IPS DF 4.7 (cell line): Measurements from ENCODE around the gene RTKN.
"Not testable (repeated sequence)": the region's sequence is repeated elsewhere in the genome, so short reads cannot be mapped to it uniquely, and the experiment has no call there.

ENCODE experiments used
- DNase-seq: peaks from one replicate; pipeline ENCODE4 v3.0.0-alpha.2; 2013; ENCODE audit warnings: low spot score; ENCODE audit errors: extremely low read depth

RTKN gene

DNA sequence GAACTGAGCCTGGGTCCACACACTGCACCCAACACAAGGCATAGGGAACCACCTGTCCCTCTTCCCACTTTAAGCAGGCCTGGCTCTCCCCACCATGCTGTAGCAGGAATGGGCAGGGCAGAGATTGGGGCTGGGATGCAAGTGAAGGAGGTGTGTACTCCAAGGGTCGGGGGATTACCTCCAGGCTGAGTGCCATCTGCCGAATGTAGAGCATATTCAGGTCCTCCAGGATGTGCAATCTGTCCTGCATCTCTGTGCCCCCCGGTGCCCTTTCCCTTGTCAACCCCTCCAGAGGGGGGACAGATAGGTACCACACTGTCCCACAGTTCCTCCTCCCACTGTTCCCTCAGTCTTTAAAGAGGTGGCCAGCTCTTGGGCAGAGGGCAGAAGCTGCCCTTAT lies 2.4 kb downstream of the RTKN start:
- DNase-seq = no peak

DNA sequence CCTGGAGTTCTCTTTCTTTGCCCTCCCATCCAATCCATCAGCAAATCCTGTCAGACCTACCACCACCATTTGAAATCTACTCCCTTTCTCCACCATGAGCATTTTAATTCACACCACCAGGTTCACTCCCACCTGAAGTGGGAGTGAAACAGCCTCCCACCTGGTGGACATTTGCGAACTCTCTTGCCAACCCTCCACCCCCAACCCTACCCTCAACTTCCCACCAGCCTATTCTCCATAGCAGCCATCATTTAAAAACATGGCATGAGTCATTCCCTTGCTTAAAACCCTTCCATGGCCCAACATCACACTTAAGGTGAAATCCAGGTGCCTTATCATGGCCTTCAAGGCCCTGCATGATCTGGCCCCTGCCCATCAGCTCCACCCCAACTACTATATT lies 3.5 kb downstream of the RTKN start:
- no peak for DNase-seq

DNA sequence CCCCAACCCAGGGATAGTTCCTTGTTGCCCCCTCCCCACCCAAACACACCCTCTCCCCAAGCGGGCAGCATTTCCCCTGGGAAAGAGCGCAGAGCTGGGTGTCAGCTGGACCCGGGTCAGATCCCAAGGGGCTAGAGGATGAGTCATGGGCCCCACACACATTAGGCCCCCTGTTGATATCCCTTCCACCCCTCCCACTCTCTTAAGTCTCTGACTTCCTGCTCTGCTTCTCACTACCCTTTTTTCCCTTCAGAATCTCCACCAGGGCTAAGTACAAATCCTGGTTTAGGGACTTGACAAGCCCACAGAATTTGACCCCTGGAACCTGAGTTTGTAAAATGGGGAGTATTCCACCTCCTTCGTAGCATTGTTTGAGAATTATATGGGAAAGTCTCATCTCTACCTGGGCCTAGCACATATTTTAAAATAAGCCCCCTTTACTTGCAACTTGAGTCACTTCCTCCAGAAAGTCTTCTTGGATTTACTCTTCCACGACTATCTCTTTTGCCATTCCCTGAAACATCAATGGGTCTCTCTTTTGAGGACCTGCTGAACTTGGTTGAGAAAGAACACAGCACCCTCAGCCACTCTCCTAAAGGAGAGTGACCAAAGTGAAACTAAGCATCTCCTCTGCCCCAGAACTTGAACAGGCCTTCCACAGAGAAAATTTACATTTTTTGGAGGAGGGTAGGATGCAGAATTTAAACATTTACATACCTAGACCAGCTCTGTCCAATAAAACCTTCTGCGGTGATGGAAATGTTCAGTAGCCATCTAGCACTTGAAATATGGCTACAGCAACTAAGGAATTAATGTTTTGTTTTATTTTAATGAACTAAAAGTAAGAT lies 4.7 kb downstream of the RTKN start:
- DNase-seq = no peak

DNA sequence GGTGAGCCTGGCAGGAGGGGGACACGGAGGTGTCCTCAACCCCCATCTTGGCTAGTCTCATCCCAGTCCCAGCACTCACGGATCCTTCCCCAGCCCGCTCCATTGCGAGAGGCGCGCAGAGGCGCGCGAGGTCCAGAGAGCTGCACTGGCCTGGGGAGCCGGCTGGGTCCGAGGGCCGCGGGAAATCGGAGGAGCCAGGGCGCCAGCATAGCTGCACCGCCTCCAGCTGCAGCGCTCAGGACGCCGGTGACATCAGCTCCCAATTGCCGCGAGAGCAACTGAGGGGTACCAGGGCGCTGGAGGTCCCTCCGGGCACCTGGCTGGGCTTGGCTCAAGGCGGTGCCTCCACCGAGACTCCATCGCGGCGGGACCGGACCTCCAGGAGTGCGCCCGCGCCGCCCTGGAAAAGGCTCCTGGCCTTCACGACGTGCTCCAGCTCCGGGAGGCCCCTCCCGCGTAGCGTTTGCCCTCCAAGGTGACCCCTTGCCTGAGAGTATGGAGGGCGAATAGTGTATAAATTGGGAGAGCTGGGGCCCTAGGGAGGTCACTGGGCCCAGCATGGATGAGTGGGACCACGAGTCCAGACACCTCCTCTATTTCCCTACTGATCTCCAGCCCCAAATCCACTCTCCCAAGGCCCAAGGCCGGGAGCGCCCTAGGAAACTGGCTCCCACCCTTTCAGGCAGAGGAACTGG lies 5.5 kb downstream of the RTKN start:
- no peak for DNase-seq

DNA sequence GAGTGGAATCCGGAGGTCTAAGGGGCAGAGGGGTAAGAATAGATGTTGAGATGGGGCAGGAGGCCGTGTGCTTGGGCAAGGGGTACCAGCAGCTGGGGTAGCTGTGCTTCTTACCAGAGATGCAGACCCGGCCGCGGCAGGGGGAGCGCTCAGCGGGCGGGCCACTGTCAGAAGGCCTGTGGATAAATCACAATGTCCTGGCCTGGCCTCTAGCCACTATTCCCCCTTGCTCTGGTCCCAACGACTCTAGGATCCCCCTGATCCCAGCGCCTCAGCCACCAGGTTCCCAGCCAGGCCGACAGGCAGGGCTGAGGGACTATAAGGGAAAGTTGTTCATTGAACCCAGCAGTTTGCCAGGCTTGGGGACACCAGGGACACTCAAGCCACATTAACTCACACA lies 11.2 kb downstream of the RTKN start:
- DNase-seq = no peak

DNA sequence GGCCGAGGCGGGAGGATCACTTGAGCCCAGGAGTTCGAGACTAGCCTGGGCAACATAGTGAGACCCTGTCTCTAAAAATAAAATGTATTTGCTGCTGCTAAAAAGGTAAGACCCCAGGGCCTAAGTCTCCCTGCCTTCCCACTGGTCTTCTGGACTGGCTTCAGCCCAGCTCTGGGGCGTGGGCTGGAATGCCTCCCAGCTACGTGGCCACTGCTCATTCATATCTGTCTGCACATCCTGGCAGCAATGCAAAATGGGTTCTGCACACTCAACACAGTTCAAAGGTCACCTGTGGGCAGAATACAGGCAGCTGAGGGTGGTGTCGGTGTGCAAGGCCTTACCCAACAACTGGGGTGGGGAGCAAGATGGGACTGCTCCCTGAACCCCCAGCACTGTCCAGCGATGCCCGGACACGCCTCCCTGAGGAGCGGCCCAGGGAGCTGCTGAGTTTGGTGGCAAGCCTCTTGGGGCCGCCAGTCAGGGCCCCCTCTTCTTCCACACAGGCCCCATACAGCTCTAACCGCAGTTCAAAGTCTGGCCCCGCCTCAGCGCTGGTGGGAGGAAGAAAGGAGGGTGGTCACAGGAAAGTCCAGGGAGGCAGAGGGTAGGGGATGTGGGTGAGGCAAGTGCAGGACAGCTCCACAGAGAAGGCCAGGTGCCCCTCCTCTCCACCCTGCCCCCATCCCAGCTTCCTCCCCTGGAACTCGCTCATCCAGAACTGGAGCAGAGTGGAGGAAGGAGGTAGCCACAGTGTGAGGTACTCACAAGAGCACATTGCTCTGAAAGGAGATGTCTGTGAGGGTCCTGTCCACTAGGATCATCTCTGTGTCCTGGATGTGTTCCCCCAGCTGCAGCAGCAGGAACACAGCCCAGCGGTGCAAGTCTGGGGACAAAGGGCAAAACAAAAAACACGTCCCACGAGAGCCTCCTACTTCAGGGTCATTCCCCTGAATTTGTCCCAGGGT lies 12.0 kb downstream of the RTKN start:
- no peak for DNase-seq

DNA sequence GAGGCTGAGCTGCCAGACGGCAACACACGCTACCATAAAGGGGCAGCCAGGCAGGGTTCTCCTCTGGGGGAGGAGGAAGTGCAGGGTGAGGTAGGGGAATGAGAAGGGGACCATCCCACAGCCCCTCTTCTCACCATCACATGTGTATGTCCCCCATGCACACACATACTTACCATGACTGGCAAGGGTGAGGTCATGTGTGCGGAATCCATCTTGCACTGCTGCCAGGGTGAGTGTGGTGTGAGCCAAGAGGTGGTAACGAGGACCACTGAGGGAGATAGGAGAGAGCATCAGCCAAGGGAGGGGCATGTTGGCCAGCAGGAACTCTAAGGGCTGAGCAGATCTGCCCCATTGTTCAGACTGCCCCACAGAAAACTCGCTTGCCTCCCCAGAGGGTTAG lies 13.1 kb downstream of the RTKN start:
- DNase-seq = no peak

DNA sequence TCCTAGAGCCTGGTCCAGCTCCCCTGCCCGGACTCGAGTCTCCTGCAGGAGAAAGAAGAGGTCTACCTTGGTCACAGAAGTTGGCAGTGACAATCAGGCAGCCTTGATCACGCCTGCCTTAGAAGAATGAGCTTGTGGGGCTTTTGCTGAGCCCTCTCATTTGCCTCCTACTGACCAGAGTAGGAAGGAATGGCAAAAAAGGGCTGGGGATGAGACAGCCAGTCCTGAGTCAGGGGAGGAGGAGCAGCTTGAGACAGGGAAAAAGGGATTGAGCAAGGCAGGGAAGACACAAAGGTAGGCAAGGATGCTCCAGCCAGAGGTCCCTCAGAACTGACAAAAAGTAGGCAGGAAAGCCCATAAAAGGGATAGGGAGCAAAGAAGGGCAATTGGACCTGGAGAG lies 14.2 kb downstream of the RTKN start:
- DNase-seq = no peak

DNA sequence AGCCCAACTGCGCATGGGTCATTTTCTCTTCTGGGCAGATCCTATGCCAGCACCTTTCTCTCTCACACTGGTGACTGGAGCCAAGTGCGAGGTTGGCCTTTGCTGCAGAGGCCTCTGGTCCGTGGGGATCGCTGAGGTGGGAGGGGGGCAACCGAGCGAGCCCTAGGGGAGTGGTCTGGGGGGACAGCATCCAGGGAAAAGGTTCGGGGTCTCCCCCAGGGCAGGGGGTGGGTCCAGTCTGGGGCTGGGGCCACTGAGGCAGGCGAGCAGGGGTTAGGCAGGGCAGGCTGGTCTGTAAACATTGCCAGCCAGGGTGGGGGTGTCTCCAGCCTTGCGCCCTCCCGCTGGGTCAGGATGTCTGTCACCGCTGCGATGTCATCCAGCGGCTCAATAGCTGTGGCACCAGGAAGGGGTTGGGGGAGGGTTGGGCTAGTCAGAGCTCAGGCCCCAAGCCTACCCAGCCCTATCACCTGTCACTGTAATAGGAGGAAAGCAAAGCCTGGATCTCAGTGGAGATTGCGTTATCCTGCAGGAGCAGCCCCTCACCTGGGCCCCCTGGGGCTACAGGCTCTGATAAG lies 15.5 kb downstream of the RTKN start:
- DNase-seq = no peak

DNA sequence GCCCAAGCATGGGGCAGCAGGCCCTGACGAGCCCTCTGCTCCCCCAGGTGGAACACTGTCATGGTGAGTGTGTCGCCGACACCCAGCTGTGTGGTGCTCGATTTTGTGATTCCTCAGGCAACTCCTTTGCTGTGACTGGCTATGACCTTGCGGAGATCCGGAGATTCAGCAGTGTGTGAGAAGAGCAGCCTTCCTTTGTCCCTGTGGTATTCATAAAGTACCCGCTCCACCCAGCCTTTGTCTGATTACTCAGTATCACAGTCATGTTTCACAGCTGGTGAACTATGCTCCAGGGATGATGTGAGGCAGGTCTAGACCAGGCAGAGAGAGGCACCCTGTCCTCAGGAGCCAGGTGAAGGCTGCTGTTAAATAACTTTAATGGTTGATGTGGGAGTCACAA lies 16.2 kb downstream of the RTKN start:
- DNase-seq = no peak

DNA sequence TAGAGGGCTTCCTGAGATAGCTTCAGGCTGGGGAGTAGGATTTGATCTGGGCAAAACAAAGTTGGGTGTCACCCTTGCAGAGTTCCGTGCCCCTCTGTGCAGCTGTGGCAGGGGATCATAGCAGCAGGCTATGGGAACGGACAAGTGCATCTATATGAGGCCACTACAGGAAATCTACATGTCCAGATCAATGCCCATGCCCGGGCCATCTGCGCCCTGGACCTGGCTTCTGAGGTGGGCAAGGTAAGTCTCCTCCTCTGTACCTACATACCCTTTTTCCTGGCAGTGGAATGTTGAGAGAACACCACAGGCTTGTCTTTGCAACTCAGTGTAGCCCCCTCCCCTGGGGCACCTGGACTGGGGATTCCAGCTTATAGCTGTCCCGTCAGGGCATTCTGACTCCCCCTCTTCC lies 16.7 kb downstream of the RTKN start:
- DNase-seq = no peak

DNA sequence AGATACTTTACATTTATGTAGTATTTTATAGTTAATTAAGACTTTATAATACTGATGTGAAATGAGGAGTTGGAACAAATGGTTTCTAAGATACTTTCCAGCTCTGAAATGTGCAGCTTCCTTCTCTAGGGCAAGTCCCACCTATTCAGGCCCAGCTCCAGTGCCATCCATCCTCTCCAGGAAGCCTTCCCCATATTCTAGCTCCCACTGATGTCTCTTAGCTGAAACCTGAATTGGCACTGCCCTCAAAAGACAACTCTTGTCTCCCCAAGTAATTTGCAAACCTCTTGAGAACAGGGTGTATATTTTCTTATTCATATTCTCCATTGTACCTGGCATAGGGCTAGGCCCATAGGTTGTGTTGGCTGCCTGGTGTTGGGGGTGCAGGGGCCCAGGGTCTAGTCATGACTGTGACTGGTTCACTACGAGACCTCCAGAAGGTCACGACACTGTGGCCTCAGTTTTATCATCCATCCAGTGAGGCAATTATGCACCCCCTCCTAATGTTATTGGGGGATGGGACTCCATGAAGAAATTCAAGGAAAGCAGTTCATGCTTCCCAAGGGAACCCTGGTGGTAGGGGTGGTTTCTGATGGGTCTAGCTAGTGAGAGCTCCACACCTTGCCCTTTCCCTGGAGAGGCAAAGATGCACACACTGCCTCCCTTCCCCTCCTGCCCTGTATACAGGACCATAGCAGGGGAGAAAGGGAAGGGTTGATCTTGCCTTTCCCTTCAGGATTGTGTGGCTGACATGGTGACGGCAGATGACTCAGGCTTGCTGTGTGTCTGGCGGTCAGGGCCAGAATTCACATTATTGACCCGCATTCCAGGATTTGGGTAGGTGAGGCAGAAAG lies 17.4 kb downstream of the RTKN start:
- no peak for DNase-seq

DNA sequence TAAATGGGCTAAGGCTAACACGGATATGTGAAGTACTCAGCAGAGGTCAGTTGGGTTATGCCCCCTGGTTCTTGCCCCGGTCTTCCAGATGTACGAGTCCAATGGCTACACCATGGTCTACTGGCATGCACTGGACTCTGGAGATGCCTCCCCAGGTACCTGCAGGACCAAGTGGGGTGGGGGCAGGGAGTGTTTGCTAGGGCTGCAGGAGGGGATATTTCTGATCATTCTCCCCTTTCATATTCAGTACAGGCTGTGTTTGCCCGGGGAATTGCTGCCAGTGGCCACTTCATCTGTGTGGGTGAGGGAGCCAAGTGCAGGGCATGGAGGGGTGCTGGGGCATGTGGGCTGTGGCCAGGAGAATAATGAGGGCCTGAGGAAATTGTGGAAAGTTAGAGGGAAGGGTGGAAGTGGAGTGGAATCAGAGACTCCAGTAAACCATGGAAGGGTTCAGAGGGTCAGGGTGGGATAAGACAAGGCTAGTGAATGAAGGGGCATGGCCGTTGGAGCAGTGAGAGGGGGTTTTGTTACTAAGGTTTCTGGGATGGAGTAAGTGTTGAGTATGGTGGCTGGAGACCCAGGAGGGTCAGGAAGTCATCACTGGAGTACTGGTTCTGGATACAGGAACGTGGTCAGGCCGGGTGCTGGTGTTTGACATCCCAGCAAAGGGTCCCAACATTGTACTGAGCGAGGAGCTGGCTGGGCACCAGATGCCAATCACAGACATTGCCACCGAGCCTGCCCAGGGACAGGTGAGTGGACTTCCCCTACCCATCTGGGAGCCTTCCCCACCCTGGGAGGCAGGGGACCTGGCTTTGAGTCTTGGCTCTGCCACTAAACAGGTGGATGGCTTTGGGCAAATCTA lies 18.3 kb downstream of the RTKN start:
- DNase-seq = no peak

DNA sequence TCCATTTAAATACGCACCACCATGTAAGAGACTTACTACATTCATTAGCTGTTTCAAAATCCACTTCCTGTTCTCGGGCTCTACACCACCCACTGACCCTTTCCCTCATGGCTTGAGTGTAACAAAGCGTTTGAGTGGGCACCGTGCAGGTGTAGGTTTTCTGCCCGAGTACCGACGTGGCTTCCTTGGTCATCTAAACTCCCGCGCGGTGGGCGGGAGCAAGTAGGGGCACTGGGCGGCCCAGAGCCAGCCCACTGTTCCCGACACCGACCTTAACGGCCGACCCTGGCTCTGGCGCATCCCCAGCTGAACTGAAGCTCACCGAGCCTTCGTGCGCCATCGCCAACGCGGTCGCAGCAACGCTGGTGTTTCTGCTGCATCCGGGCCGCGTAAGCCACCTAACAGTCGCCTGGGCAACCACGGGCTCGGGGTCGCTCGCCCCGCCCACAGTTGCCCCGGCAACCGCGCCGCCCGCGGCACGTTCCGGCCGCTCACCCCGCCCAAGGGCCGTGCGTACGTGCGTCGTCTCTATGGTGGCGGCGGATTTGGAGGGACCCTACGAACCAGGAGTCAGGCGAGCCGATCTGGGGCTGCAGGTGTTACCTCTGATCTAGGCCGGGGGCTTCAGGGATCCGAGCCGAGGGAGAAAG lies 20.4 kb downstream of the RTKN start, which contains the start of the genes C2orf81 and WDR54:
Gene C2orf81, minus strand, starts transcription at position 399 of the 650 bp plus-strand sequence. Its CDS starts 59 bp downstream, at position 340.
Gene WDR54, plus strand, starts transcription at position 510 of the 650 bp plus-strand sequence. CDS start 424 bp downstream, outside the sequence.
- no peak for DNase-seq

DNA sequence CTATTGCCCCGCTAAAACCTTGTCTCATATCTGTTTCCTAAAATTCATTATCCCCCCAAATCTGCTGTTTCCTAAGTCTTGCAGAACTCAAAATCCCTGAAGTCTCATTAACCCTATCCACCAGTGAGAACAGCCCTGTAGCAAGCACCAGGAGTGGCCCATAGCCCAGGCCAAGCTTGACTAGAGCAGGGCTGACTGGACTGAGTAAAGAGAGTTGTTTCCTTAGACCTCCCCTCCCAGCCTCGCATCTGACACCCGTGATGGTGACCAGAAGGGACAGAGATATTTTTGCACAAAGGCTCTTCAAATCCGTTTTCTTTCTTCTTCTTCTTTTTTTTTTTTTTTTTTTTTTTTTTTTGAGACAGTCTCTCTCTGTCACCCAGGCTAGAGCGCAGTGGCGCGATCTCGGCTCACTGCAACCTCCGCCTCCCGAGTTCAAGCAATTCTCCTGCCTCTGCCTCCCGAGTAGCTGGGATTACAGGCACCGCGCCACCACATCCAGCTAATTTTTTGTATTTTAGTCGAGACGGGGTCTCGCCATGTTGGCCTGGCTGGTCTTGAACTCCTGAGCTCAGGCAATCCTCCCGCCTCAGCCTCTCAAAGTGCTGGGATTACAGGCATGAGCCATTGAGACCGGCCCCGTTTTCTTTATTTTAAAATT lies 21.2 kb downstream of the RTKN start:
- not testable (repeated sequence) for DNase-seq

DNA sequence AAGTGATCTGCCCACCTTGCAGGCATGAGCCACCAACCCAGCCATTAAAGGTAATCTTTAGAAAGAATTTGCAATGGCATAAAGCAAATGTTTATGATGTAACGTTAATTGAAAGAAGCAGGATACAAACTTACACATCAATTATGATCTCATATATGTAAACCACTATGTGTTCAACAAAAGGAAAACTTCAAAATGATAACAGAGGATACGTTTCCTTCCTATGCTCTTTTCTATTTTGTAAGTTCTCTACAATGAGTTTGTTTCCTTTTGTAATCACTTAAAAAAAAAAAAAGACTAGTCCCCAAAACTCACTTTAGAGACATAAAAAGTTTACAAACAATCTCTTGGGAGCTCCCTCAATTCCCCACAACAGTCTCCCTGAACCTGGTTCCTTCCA lies 21.7 kb downstream of the RTKN start:
- DNase-seq = no peak

DNA sequence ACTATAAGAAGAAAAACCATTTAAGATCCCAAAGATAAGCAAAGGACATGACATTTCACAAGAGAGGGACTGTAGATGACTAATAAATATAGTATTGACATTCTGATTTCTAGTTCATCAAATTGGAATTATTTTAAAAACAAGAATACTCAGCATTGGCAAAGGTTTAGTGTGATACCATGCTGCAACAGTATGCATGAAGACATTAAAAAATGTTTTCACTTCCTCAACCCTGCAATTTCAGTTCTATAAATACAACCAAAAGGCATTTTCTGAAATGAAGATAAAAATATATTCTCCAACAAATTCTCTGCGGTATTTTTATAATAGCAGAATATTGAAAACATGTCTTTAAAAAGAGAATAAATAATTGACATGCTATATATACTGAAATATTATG lies 22.4 kb downstream of the RTKN start:
- DNase-seq = no peak

DNA sequence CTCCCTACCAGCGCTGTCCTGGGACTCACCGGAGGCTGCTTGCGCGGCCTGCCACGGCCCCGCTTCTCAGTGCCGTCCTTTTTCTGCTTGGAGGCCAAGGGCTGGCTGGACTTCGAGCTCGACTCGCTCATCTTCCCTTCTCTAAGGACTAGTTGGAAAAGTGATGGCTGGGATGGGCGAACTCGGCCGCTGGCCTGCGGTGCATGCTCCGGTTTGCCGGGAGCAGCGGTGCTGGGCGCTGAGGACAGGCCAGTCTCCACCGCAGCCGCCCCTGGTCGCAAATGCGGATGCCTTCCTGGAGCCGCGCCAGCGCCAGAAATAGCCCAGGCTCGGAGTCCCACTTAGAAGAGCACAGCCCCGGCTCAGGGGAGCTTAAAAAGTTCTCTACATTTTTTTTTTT lies 23.4 kb downstream of the RTKN start:
- DNase-seq = no peak
